ENCODE data around the gene SLC39A13.

Gene SLC39A13

GRCh38 chr11:47399860-47400767 lies 8.3 kb upstream of the SLC39A13 start:
- FAIRE-seq (peak; percentile 12), DNase-seq (ENCODE audit: extremely low spot score, insufficient read length, low read depth) (no peak)

GRCh38 chr11:47400768-47401279 lies 7.6 kb upstream of the SLC39A13 start:
- DNase-seq (ENCODE audit: extremely low spot score, insufficient read length, low read depth): no peak
- peak; percentile 71 for FAIRE-seq

DNA sequence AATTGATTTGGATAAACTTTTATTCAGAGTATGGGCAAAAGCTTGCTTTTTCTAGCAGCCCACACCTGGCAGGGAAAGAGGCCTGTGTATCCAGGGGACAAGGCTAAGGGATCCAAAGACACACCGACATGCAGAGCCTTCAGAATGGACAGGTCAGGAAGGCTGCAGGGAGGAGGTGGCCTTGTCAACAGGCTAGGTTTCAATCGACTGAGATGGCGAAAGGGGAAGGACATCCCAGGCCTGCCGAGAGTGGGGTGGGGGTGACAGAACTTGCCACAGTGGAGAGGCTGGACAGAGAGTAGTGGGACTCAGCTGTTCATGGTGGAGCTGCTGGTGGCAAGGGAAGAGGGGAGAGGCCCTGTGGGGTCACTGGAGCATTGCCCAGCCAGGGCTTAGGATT lies 5.3 kb upstream of the SLC39A13 start:
- FAIRE-seq (no peak), DNase-seq (ENCODE audit: extremely low spot score, insufficient read length, low read depth) (no peak)

DNA sequence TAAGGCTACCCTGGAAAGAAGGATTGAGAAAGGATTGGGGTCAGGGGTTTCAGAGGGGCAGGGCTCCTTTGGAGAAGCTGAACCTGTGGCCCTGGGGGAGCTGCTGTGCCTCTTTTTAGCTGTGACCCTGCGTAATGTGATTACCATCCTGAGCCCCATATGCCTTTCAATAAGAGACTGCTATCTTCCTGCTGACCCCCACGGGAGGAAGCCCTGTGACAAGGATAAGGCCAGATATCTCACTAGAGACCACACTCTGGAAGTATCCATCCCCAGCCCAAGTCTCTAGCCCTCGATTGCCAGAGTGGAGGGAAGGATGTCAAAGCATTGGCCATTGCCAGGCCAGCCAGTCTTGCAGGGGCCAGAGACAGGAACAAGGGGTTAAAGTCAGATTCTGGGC lies 4.8 kb upstream of the SLC39A13 start:
- DNase-seq (ENCODE audit: extremely low spot score, insufficient read length, low read depth) (no peak), FAIRE-seq (no peak)

DNA sequence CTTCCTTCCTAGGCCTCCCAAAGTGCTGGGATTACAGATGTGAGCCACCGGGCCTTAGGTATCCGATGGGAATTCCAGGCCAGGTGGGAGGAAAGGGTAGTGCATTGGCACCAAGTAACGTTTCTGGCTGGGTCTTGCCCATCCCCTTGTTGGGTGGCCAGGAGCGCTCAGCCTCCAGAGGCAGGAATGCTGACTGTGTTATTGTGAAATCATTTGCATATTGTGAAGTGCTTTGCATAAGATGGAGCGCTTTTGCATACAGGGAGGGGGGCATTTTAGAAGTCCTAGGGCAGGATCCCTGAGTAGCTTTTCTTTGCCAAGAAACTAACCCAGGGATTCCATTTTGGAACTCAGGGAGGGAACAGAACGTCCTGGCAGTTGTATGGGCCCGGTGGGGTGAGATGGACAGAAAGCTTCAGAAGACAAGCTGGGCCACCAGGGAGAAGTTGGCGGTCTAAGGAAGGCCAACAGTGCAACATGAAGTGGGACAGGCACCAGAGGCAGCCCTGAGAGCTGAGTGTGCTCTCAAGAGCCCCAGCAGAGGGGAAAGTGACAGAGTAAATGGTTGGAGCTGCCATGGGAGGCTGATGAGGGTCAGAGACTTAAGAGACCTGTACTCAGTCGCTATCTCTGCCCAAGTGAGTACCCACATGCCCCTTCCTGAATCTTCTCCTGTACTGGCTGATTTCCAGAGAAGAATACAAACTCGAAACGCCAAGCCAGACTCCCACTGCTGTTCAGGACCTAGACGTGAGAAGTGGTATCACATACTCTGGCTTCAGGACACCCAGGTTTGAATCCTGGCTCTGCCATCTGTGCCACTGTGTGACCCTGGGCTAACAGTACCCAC lies 1.3 kb upstream of the SLC39A13 start:
- FAIRE-seq (no peak), DNase-seq (ENCODE audit: extremely low spot score, insufficient read length, low read depth) (no peak)

DNA sequence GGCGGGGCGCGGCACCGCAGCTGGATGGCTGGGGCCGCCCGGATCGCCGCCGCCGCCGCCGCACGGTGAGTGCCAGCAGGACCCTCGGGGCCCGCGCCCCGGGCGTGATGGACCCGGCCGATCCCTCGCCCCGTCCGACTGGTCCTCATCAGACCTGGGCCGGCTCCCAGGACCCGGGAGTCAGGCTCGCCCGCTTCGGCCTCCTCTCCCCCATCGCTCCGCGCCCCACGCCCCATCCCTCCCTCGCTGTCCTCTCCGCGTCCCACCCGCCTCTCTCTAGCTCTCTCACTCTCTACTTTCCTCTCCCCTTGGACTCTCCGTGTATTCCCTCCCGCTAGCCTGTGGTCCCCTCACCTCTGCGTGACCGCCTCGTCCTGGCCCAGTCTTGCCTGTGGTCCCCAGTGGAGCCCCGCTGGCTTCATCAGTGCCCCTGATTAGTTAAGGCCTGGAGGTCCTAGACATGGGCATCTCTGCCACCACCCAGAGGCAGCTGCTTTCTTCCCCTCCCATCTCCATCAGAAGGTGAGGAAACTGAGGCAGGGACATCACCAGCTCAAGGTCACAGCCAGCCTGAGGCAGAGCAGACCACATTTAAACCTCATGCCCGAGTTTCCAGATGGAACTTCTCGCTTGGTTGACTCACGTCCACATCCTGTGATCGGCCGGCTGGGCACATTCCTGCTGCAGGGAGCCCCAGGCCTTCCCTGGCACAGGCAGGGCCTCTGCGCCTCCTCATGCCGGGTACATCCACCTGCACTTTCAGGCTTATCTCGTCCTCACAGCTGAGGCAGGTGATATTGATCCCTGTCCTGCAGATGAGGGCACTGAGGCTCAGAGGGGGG lies 429 bp downstream of the SLC39A13 start:
- FAIRE-seq (no peak), DNase-seq (ENCODE audit: extremely low spot score, insufficient read length, low read depth) (no peak)

GRCh38 chr11:47409440-47410369 lies 1.3 kb downstream of the SLC39A13 start:
- no peak for DNase-seq (ENCODE audit: extremely low spot score, insufficient read length, low read depth)
- no peak for FAIRE-seq

- no peak for DNase-seq (ENCODE audit: extremely low spot score, insufficient read length, low read depth)
- FAIRE-seq: no peak
Observed at GRCh38 chr11:47410370-47411264, 2.2 kb downstream of the SLC39A13 start.

GRCh38 chr11:47411884-47412746 lies 3.7 kb downstream of the SLC39A13 start:
- FAIRE-seq (peak; percentile 81), DNase-seq (ENCODE audit: extremely low spot score, insufficient read length, low read depth) (no peak)

GRCh38 chr11:47413351-47413750 lies 5.0 kb downstream of the SLC39A13 start:
- no peak for FAIRE-seq
- no peak for DNase-seq (ENCODE audit: extremely low spot score, insufficient read length, low read depth)

GRCh38 chr11:47413908-47414684 lies 5.7 kb downstream of the SLC39A13 start:
- FAIRE-seq: no peak

GRCh38 chr11:47414685-47415070 lies 6.3 kb downstream of the SLC39A13 start:
- FAIRE-seq (no peak), DNase-seq (ENCODE audit: extremely low spot score, insufficient read length, low read depth) (no peak)

More at GRCh38 chr11:47413908-47414684, 5.7 kb downstream of the SLC39A13 start:
- no peak for DNase-seq (ENCODE audit: extremely low spot score, insufficient read length, low read depth)

DNA sequence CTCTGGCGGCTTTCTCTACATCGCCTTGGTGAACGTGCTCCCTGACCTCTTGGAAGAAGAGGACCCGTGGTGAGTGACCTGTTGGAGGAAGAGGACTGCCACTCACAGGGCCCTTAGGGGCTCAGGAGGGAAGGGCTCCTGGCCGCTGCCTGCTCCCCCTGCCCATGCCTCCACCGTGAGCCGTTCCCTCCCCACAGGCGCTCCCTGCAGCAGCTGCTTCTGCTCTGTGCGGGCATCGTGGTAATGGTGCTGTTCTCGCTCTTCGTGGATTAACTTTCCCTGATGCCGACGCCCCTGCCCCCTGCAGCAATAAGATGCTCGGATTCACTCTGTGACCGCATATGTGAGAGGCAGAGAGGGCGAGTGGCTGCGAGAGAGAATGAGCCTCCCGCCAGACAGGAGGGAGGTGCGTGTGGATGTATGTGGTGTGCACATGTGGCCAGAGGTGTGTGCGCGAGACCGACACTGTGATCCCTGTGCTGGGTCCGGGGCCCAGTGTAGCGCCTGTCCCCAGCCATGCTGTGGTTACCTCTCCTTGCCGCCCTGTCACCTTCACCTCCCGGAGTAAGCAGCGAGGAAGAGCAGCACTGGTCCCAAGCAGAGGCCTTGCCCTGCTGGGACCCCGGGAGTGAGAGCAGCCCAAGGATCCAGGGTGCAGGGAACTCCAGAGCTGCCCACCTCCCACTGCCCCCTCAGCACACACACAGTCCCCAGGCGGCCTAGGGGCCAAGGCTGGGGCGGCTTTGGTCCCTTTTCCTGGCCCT lies 6.9 kb downstream of the SLC39A13 start:
- DNase-seq (ENCODE audit: extremely low spot score, insufficient read length, low read depth) (no peak), FAIRE-seq (no peak)

DNA sequence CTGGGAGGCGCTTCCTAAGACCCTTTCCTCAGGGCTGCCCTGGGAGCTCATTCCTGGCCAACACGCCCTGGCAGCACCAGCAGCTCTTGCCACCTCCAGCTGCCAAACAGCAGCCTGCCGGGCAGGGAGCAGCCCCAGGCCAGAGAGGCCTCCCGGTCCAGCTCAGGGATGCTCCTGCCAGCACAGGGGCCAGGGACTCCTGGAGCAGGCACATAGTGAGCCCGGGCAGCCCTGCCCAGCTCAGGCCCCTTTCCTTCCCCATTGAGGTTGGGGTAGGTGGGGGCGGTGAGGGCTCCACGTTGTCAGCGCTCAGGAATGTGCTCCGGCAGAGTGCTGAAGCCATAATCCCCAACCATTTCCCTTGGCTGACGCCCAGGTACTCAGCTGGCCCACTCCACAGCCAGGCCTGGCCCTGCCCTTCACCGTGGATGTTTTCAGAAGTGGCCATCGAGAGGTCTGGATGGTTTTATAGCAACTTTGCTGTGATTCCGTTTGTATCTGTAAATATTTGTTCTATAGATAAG lies 7.6 kb downstream of the SLC39A13 start:
- FAIRE-seq (no peak), DNase-seq (ENCODE audit: extremely low spot score, insufficient read length, low read depth) (no peak)

DNA sequence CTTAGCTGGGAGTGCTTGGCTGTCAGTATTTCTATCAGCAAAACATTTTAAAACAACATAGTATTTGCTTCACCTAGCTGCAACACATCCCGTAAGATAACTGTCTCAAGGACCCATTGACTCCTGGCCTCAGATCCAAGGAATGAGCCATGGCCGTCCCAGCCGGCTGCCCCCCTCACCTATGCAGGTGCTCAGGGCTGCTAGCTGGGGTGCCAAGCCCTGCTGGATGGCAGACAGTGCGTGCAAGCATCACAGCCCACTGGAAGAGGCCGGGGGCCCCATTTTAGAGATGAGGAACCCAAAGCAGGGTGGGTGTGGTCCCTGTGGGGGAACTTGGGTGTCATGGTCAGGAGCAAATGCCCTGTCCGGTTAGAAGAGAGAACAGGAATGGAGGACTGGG lies 9.3 kb downstream of the SLC39A13 start:
- DNase-seq (ENCODE audit: extremely low spot score, insufficient read length, low read depth): no peak
- no peak for FAIRE-seq
